ENCODE data around the gene KIF18A. TPM values are rescaled to one million over a fixed set of nuclear protein-coding genes. Genes with fewer than 3 reads are reported as not detected.
A peak's percentile ranks its signal among the peaks of the same experiment; 100 is the strongest.

The KIF18A gene
- total RNA-seq, 2 donors from 2014 or later = 4.1 to 10.2 TPM

DNA sequence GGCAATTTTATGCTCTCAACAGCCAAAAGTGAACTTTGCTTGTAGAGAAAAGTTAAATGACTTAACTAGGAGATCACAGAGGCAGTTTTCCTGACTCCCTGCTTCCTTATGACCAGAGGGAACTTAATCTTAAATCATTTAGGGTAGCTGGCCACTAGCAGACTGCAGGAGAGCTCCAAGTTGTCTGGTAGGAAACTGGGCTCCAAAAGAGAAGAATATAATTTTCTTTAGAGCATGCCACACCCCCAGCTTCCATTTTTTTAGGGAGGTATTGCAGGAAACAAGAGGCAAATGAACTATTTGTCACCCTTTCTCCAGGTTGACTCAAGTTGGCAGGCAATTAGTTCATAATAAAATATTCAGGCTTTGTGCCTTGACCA, 2.9 kb upstream of the KIF18A start:
- intact Hi-C loops (cut with DNase I) = loop anchor here (2.0 kb wide), 1 partner anchor 46 kb away; no protein-coding TSS in a partner anchor
- H3K9ac ChIP-seq (ENCODE audit: low read depth in 2 of 2, low read length in 2 of 2) = peak overlapping the region; percentile 71 to 85
- TF ChIP-seq CTCF (IDR thresholded peaks at IDR 0.05) = no peak
- peak; percentile 19 for DNase-seq
- H3K36me3 ChIP-seq = no peaks in the 10 kb centered on the region
- peak overlapping the region; percentile 75 for H3K27ac ChIP-seq
- H3K4me1 ChIP-seq = no peaks in the 10 kb centered on the region
- no peaks in the 10 kb centered on the region for H3K9me3 ChIP-seq
- H3K27me3 ChIP-seq = no peaks in the 10 kb centered on the region
- peak overlapping the region; percentile 61 for H3K4me3 ChIP-seq

- Histone ChIP-seq H3K9me3 (no peaks in the 10 kb centered on the region), H3K27me3 (no peaks in the 10 kb centered on the region), H3K4me3 (peak overlapping the region; percentile 61), H3K27ac (peak overlapping the region; percentile 75), H3K9ac (ENCODE audit: low read depth in 2 of 2, low read length in 2 of 2) (peak overlapping the region; percentile 71 to 85), H3K36me3 (no peaks in the 10 kb centered on the region), H3K4me1 (no peaks in the 10 kb centered on the region)
- intact Hi-C loops (cut with DNase I) = loop anchor here (2.0 kb wide), 1 partner anchor 45 kb away; no protein-coding TSS in a partner anchor
- peak; percentile 82 for DNase-seq
- TF ChIP-seq CTCF (IDR thresholded peaks at IDR 0.05) = no peak
These were observed 2.3 kb upstream of the KIF18A start for GRCh38 chr11:28110108-28110820.

DNA sequence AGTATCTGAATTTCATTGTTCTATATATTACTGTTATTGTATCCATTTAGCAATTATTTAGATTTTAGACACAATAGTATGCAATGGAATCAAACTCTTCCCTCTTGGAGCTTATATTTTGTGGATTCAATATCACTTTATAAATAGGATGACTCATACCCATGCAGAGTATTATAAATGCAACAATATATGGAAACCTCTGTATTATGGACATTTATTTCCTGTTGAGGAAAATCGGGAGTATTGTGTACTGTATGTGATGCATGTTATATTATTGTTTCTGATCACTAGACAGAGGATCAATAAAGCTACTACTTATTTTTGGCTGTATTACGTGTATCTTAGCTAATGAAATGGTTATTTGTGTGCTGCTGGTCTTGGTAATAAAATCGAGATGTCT, 1.0 kb upstream of the KIF18A start:
- Histone ChIP-seq H3K4me3 (peak overlapping the region; percentile 51), H3K36me3 (no peaks in the 10 kb centered on the region), H3K27ac (peak overlapping the region; percentile 75), H3K9me3 (no peaks in the 10 kb centered on the region), H3K9ac (ENCODE audit: low read depth in 2 of 2, low read length in 2 of 2) (no peak overlapping the region), H3K4me1 (no peaks in the 10 kb centered on the region), H3K27me3 (no peaks in the 10 kb centered on the region)
- DNase-seq = no peak
- no peak for TF ChIP-seq CTCF (IDR thresholded peaks at IDR 0.05)
- intact Hi-C loops (cut with DNase I) = no loop called here

GRCh38 chr11:28107191-28107749, 686 bp downstream of the KIF18A start:
- no peak for DNase-seq

More at GRCh38 chr11:28107191-28107749, 686 bp downstream of the KIF18A start:
- Histone ChIP-seq H3K27ac (peak overlapping the region; percentile 60), H3K4me1 (no peaks in the 10 kb centered on the region), H3K36me3 (no peaks in the 10 kb centered on the region), H3K27me3 (no peaks in the 10 kb centered on the region), H3K9ac (ENCODE audit: low read depth in 2 of 2, low read length in 2 of 2) (peak overlapping the region; percentile 57 to 89), H3K4me3 (peak overlapping the region; percentile 51), H3K9me3 (no peaks in the 10 kb centered on the region)
- intact Hi-C loops (cut with DNase I) = no loop called here
- no peak for TF ChIP-seq CTCF (IDR thresholded peaks at IDR 0.05)
